Activated naive CD8-positive, alpha-beta T cell treated with anti-CD3 and anti-CD28 coated beads, Interleukin-2, amount 50 U/mL, for 16 hours (primary cell): ENCODE results near the gene HOXA6.

Source experiments
- DNase-seq: peaks from one replicate; pipeline ENCODE4 v3.0.0-alpha.2; 2020; ENCODE audit warnings: low read depth, low spot score

The HOXA6 gene

GRCh38 chr7:27149842-27150567 is 2.4 kb upstream of the HOXA6 start:
- DNase-seq = no peak

DNA sequence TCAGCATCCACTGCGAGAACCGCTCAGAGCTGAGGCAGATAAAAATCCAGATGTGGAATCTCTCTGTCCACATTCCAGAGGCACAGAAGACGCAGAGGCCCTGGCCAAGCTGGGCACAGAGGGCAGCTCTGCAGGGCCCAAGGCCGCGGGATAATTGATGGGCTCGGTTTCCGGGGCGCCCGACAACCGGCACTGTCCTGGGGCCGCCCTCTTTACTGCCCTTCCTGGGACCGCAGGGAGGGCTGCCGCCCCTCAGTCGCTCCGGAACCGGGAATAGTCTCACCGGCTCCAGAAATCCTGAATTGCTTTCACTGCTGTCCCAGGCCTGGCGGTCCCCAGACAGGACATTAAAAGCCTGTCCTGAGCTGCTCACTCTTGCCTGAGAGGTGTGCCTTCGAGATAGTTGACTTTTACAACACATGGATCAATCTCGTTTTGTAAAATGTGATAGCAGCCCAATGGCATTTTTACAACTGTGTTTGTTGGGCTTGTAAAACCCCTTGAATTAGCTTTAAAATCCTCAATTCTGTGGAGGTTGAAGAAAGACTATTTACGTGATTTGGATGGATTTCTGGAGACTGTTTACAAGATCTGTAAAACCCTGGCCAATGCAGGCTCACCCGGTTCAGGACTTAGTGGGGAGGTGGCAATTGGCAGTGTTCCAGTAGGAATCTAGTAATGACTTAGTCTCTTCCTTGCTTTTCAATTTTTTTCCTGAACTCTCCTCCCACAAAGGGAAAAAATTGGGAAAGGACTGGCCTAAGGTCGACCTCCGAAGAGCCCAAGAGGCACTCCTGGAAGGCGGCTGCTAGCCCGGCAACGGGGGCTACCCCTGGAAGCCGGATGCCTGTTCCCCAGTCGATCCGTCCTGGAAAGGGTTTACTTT is 1.4 kb upstream of the HOXA6 start:
- DNase-seq = no peak

DNA sequence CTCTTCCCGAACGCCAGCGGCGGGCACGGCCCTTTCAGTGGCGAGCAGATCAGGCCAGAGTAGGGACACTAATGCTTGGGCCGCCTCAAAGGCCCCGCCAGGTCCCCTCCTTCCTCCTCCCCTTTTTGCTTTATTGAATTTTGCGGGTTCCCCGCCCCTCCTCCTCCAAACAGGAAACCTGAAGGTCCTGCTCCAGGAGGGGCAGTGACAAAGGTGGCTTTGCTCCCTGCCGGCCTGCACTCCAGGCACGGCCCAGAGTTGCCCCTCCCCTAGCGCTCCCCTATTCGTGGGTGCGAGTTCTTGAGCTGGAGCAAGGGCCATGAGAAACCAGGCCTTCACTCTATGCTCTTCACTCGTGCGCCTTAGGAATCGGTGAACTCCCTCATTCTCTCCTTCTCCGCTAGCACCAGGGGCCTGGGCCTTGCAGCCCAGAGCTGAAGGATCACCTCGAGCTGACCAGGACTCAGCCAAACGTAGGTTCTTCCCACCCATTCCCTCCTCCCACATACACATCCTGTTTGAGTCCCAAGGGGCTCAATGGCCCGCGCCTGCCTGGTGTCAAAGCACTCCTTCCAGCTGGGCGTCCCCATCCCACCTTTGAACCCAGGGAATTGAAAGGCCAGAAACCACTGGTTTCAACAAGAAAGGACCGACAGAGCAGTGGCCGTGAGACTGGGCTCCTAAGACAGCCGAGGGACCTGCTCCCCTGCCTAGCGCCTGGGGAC is 619 bp upstream of the HOXA6 start:
- no peak for DNase-seq

DNA sequence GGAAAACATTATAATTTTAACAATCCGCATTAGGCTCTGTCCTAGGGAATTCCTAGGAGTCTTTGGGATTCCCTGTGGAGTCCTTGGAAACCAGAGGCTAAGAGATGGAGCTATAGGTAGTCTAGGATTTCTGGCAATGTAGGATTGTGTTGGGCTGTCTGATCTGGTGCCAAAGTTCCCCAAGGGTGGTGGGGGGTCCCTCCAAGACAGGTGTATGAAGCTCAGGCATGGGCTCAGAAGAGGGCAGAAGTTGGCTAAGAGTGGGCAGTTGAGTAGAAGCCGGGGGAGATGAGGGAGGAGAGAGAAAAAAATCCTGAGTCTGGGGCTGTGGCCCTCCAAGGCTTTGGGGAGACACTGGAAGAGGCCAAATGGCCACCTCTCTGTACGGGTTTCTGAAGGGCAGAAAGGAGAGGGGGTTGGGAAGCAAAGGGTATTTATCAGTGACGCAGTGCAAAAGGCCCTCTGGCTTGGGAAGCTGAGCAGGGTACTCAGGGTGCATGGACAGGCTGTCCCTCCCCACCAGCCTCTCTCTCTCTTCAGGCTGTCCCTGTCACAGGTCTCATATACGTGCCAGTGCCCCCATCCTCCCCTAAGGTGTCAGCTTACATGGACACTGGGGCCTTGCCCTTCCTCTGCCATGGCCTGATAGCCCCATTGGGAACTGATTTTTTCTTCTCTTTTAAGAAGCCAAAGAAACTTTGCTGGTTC is 929 bp downstream of the HOXA6 start:
- no peak for DNase-seq

DNA sequence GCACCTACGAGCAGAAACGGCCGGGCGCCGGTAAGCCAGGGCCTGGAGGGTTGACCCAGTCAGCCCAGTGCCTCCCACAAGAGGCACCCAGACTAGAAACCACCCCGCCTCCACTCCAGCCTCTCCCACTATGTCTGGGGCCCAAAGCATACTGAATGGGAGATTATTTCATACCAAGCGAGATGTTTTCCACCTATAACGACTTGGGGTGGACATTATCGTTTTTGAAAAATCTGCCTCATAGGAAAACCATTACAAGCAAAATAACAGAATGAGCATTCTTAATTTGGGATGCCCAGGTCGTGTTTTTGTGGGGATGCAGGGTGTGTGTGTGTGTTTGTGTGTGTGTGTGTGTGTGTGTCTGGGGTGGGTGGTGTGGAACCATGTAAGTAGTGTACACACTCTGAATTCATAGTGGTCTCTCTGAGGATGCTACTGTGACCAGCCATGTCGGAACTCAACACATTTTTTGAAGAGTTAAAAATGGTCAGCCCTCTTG is 1.6 kb downstream of the HOXA6 start:
- DNase-seq = no peak

DNA sequence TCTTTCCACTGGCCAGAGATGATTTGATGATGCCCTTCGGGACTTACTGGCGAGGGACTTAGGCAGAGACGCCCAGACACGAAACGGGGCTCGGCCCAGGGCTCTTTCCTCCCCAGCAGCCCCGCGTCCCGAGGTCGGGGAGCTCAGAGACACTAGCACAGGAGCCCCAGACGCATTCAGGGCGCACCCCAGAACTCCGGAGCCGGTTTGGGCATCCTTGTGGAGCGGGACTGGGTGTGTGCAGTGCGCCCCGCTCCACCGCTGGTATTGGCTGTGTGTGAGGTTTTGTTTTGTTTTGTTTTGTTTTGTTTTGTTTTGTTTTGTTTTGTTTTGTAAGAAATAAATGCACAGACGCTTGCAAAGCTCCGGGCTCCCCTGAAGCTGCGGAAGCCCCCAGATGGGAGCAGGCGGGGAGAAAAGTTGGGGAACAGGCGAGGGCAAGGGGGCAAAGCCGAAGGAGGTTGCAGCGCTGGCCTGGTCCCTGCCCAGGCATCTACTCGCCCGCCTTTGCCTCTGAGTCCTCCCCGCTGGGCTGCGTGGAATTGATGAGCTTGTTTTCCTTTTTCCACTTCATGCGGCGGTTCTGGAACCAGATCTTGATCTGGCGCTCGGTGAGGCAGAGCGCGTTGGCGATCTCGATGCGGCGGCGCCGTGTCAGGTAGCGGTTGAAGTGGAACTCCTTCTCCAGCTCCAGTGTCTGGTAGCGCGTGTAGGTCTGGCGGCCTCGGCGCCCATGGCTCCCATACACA is 2.2 kb downstream of the HOXA6 start:
- DNase-seq = no peak

- DNase-seq = no peak
These were observed 2.8 kb downstream of the HOXA6 start for GRCh38 chr7:27144781-27145164.

GRCh38 chr7:27143950-27144780 is 3.4 kb downstream of the HOXA6 start:
- DNase-seq = no peak

DNA sequence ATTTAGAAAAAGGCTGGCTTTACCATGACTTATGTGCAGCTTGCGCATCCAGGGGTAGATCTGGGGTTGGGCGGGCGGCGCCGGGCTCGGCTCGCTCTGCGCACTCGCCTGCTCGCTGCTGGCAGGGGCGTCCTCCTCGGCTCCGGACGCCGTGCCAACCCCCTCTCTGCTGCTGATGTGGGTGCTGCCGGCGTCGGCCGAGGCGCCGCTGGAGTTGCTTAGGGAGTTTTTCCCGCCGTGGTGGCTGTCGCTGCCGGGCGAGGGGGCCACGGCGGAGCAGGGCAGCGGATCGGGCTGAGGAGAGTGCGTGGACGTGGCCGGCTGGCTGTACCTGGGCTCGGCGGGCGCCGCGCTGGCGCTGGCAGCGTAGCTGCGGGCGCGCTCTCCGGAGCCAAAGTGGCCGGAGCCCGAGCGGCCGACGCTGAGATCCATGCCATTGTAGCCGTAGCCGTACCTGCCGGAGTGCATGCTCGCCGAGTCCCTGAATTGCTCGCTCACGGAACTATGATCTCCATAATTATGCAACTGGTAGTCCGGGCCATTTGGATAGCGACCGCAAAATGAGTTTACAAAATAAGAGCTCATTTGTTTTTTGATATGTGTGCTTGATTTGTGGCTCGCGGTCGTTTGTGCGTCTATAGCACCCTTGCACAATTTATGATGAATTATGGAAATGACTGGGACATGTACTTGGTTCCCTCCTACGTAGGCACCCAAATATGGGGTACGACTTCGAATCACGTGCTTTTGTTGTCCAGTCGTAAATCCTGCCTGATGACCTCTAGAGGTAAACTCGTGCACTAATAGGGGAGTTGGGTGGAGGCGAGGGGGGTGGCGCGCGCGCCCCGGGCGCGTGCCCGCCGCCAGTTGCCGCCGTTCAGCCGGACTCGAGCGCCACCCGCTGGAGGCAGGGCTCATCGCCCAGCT is 4.3 kb downstream of the HOXA6 start, which contains the start of gene HOXA5:
TSS of gene HOXA5 (minus strand) at position 659 of the 927 bp plus-strand sequence. CDS start at position 585, 74 bp downstream.
- no peak for DNase-seq

DNA sequence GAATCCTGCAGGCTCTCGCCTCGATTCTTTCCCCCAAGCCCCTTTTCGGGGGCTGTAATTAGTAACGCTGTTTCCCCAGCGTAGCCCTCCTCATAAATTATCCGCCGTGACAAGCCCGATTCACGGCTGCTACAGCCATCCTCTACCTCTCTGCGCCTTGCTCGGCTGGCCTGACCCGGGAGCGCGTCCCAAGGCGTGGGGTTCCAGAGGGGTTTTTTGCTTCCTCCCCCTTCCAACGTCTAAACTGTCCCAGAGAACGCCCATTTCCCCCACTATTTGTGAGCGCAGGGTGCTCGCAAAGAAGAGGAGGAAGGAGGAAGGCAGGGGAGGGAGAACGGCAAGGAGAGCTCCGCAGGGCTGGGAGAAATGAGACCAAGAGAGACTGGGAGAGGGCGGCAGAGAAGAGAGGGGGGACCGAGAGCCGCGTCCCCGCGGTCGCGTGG is 5.0 kb downstream of the HOXA6 start:
- no peak for DNase-seq

DNA sequence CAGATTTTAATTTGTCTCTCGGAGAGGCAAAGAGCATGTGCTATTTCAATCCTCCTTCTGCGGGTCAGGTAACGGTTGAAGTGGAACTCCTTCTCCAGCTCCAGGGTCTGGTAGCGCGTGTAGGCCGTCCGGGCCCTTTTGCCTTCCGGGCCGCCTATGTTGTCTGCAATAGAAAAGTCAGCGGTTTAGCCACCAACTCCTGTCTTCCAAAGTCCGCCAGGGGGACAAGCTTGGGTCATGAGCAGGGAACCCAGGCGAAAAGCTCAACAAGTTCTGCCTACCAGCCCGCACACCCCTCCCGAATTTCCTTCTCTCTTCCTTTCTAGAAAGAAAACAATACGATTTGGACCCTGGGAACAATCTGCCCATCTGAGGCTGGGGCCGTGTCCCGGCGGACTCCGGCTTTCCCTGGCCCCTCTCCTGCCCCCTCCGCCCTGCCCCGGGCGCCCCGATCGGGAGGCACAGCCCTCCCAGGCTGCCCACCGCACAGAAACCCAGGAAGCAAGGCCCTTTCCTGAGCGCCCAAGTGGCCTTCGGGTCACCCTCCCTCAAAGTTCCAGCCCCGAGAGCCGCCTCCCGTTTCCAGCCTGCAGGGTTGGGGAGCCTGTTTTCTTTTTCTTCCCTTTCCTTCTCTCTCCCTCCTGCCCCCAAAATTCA is 5.5 kb downstream of the HOXA6 start:
- DNase-seq = no peak

DNA sequence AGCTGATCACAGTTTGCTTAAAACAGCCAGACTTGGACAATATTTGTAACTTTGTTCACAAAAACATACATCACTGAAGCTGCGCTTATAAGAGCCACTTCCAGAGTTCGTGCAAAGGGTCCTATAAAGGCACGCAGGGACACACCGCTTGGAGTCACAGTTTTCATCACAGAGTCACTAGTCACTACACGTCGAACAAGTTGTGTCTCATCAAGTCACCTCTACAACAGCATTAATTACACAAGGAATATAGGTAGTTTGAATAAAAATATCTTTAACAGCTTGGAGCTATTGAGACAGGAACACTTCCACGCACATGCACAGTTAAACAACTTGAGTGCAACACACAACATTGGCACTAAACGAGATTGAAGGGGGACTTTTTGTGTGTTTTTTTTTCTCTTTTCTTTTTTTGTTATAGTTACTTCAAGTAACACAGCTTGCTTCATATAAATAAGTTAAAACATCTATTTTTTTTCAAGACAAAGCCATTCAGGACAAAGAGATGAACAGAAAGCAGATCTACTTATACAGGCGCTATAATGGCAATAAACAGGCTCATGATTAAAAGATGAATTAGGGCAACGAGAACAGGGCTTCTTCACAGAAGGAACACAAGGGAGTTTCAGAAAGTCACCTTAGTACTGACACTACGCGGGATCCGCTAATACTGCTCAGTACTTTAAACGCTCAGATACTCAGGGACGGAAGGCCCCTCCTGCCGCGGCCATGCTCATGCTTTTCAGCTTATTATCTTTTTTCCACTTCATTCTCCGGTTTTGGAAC is 6.2 kb downstream of the HOXA6 start:
- no peak for DNase-seq

DNA sequence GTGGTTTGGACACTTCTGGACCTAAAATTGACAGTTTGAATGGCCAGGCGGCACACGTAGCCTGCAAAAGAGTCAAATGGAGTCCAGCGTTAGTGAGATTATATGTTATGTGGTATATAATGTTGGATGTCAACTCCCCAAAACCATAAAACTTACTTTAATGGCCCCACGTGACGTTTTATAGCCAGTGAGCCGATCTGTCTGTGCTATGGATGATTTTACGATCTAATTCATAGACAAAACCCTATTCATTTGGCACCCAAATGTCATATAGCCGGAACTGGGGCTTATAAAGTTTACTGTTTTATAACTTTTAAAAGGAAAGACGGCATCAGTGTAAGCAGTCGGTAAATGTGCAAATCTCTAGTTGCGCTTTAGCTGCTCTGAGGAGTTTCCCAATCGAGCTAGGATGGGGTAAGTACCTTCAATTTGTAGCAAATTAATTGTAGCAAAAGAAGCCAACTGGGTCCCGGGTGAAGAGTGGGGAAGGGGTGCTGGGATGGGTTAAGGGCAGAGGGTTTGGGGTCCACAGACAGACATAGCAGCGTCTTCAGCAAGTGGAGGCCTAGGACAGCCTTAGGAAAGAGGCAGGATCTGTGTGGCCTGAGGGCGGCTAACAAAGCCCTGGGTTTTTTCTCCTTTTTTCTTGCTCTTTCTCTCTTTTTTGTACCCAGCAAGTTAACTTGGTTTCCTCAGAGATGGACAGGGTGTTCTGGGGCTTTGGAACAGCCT is 7.3 kb downstream of the HOXA6 start:
- no peak for DNase-seq

GRCh38 chr7:27139334-27140125 is 8.0 kb downstream of the HOXA6 start:
- DNase-seq = no peak

- DNase-seq = no peak
These were observed 8.6 kb downstream of the HOXA6 start for GRCh38 chr7:27138985-27139333.

DNA sequence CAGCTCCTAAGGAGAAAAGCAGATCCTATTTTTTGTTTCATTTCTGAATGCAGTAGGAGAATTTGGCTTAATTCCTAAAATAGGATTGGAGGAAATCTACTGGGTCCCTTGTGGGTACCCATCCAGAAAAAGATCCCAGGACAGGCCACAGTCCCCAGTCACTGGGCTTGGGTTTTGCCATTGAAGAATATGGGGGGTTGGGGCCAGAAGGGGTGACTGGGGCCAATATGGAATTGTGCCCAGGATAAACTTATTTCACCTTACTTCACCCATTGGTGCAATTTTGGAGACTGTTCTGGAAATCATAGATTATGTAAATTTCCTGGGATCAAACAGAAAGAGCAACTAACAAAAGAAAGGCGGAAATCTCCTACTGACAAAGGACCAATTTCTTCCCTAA is 9.1 kb downstream of the HOXA6 start:
- no peak for DNase-seq
